Sigmoid colon (tissue), 7 donors: ENCODE data around the gene NATD1. TPM values are rescaled to one million over a fixed set of nuclear protein-coding genes. Genes with fewer than 3 reads are reported as not detected.

ENCODE experiments used
- DNase-seq: peaks from one replicate; pipeline ENCODE4 v3.0.0-alpha.2; 2019
- H3K27ac ChIP-seq, 4 donors: fragments of 200-600 bp; sonication (generic); one replicate each; pipeline ENCODE4 v1.5.1; 2016 to 2019; ENCODE audit warnings: mild to moderate bottlenecking in 1 of 4
- H3K27me3 ChIP-seq, 3 donors: fragments of 200-600 bp; sonication (generic); one replicate each; pipeline ENCODE4 v1.5.1; 2019; ENCODE audit warnings: mild to moderate bottlenecking in 1 of 3
- H3K36me3 ChIP-seq, 4 donors: fragments of 200-600 bp; sonication (generic); one replicate each; pipeline ENCODE4 v1.5.1; 2016 to 2019
- H3K4me1 ChIP-seq, 4 donors: fragments of 200-600 bp; sonication (generic); one replicate each; pipeline ENCODE4 v1.5.1; 2017 to 2019
- H3K4me3 ChIP-seq, 4 donors: fragments of 200-600 bp; sonication (generic); one replicate each; pipeline ENCODE4 v1.5.1; 2017 to 2019; ENCODE audit warnings: mild to moderate bottlenecking in 2 of 4, moderate library complexity in 1 of 4
- H3K9me3 ChIP-seq, 4 donors: fragments of 200-600 bp in 3 of 4; sonication (generic) in 3 of 4; one replicate each; pipeline versions ENCODE4 v1.5.1 to v1.6.1; 2013 to 2019
- CTCF ChIP-seq, 4 experiments: fragments of 450-650 bp in 3 of 4; fragments of 200-600 bp in 1 of 4; IDR thresholded peaks; one replicate each; pipeline ENCODE4 v1.5.1; 2016 to 2019; ENCODE audit warnings: antibody characterized with exemption in 4 of 4, mild to moderate bottlenecking in 3 of 4, moderate library complexity in 2 of 4
- EP300 ChIP-seq, 4 donors: sonication (generic); formaldehyde crosslinking; IDR thresholded peaks; one replicate each; pipeline ENCODE4 v1.6.1; 2017; ENCODE audit warnings: antibody characterized with exemption in 4 of 4
- POLR2A ChIP-seq, 2 donors: fragments of 450-650 bp; IDR thresholded peaks; one replicate each; pipeline ENCODE4 v1.6.1; 2016; ENCODE audit warnings: antibody characterized with exemption in 2 of 2, mild to moderate bottlenecking in 2 of 2, moderate library complexity in 2 of 2
- POLR2AphosphoS5 ChIP-seq, 4 donors: sonication (generic); formaldehyde crosslinking; IDR thresholded peaks; one replicate each; pipeline ENCODE4 v1.6.1; 2017; ENCODE audit warnings: antibody characterized with exemption in 4 of 4
- WGBS, 2 donors: extraction: QIAGEN DNeasy Blood & Tissue Kit; methylation state at CpG; one replicate each; pipeline ENCODE4 v1.1.7; 2013; 5-methylcytosine and 5-hydroxymethylcytosine counted together
- intact Hi-C: fragments of 100-400 bp; cut with DNase I; formaldehyde crosslinking; loops from one replicate; pipeline ENCODE4 v1.15.1; 2023
- polyA plus RNA-seq, 3 donors: library from polyadenylated mRNA; stranded (reverse); fragments of 200-250 nt; gene quantifications; one replicate each; pipeline ENCODE4 v1.2.3, GENCODE V29; 2013
- total RNA-seq, 4 donors: library from RNA; depleted of rRNA; stranded (reverse); fragments of >200 nt; gene quantifications; one replicate each; pipeline ENCODE4 v1.1.0, GENCODE V29; 2016
- donor health status: healthy with polysubstance abuse.
- donor health status: Bipolar disorder and iron deficiency.
- donor health status: healthy.

NATD1 gene
- total and polyA plus RNA-seq, 7 donors = 2.5 to 13.8 (median 6.8) TPM

GRCh38 chr17:21283482-21284318 is 30.5 kb upstream of the NATD1 start:
- Histone ChIP-seq H3K27me3 (no peaks in the 10 kb centered on the region), H3K27ac (peak overlapping the region; percentile 91 to 99 (median 98)), H3K4me1 (peaks cover 0 to 62% (median 59%) of the 10 kb centered on the region in 4 donors), H3K4me3 (peak overlapping the region; percentile 77 to 97 (median 86)), H3K36me3 (no peaks in the 10 kb centered on the region), H3K9me3 (no peaks in the 10 kb centered on the region)
- WGBS, 2 donors = 11 to 17% methylated on average over 49 of the region's 49 CpGs
- TF ChIP-seq CTCF (IDR thresholded peaks at IDR 0.05) (no peak), EP300 (IDR thresholded peaks at IDR 0.05) (peak in 1 of 4 donors; percentile 70), POLR2A (IDR thresholded peaks at IDR 0.05) (no peak), POLR2AphosphoS5 (IDR thresholded peaks at IDR 0.05) (peak in 2 of 4 donors; percentile 3 to 62)
- peak; percentile 79 for DNase-seq
- intact Hi-C loops = loop anchor here (2.0 to 5.0 kb wide), 6 partner anchors 39 to 241 kb away; partner anchors contain the start of genes DHRS7B, TMEM11 and USP22

- no peak for TF ChIP-seq POLR2A (IDR thresholded peaks at IDR 0.05)
- TF ChIP-seq CTCF (IDR thresholded peaks at IDR 0.05) = no peak
- TF ChIP-seq POLR2AphosphoS5 (IDR thresholded peaks at IDR 0.05) = no peak
- no peak for TF ChIP-seq EP300 (IDR thresholded peaks at IDR 0.05)
- DNase-seq = no peak
- Histone ChIP-seq H3K27me3 (no peaks in the 10 kb centered on the region), H3K4me3 (no peak overlapping the region), H3K27ac (peak overlapping the region; percentile 91 to 99 (median 98)), H3K36me3 (no peaks in the 10 kb centered on the region), H3K4me1 (peaks cover 0 to 54% (median 50%) of the 10 kb centered on the region in 4 donors), H3K9me3 (no peaks in the 10 kb centered on the region)
- intact Hi-C loops = loop anchor here (5.0 kb wide), 3 partner anchors 114 to 169 kb away; partner anchors contain the start of gene DHRS7B
- WGBS, 2 donors = 82 to 85% methylated on average over 5 of the region's 5 CpGs
These were observed 29.6 kb upstream of the NATD1 start for GRCh38 chr17:21282850-21283249.

GRCh38 chr17:21282231-21282630 is 29.0 kb upstream of the NATD1 start:
- peak; percentile 83 for DNase-seq
- WGBS, 2 donors = 74 to 75% methylated on average over 5 of the region's 5 CpGs
- H3K27ac ChIP-seq = peak overlapping the region; percentile 91 to 99 (median 98)
- no peaks in the 10 kb centered on the region for H3K9me3 ChIP-seq
- TF ChIP-seq POLR2AphosphoS5 (IDR thresholded peaks at IDR 0.05) (peak in 2 of 4 donors; percentile 30 to 68), POLR2A (IDR thresholded peaks at IDR 0.05) (no peak), EP300 (IDR thresholded peaks at IDR 0.05) (peak in 1 of 4 donors; percentile 68), CTCF (IDR thresholded peaks at IDR 0.05) (no peak)
- H3K27me3 ChIP-seq = no peaks in the 10 kb centered on the region
- H3K36me3 ChIP-seq = no peaks in the 10 kb centered on the region
- no peak overlapping the region for H3K4me3 ChIP-seq
- intact Hi-C loops = loop anchor here (5.0 kb wide), 3 partner anchors 115 to 170 kb away; partner anchors contain the start of gene DHRS7B
- peaks cover 0 to 48% (median 45%) of the 10 kb centered on the region in 4 donors for H3K4me1 ChIP-seq

GRCh38 chr17:21280081-21280518 is 26.9 kb upstream of the NATD1 start:
- intact Hi-C loops = loop anchor here (5.0 kb wide), 3 partner anchors 117 to 172 kb away; partner anchors contain the start of gene DHRS7B

More at GRCh38 chr17:21280081-21280518, 26.9 kb upstream of the NATD1 start:
- Histone ChIP-seq H3K36me3 (no peaks in the 10 kb centered on the region), H3K4me1 (peaks cover 0 to 46% (median 37%) of the 10 kb centered on the region in 4 donors), H3K4me3 (no peak overlapping the region), H3K27me3 (no peaks in the 10 kb centered on the region), H3K27ac (peak overlapping the region in 1 of 4 donors; percentile 45), H3K9me3 (no peaks in the 10 kb centered on the region)
- WGBS, 2 donors = 19 to 27% methylated on average over 10 of the region's 10 CpGs
- peak; percentile 92 for DNase-seq
- TF ChIP-seq POLR2A (IDR thresholded peaks at IDR 0.05) = no peak
- TF ChIP-seq POLR2AphosphoS5 (IDR thresholded peaks at IDR 0.05) = peak in 2 of 4 donors; percentile 13 to 32
- peak; percentile 96 to 97 (median 96) for TF ChIP-seq CTCF (IDR thresholded peaks at IDR 0.05)
- no peak for TF ChIP-seq EP300 (IDR thresholded peaks at IDR 0.05)
